Fibroblast of skin of right biceps (primary cell): Measurements from ENCODE around the gene PDE9A.
A peak's percentile ranks its signal among the peaks of the same experiment; 100 is the strongest.

Source experiments
- DNase-seq: peaks from one replicate; pipeline ENCODE4 v3.0.0-alpha.2; 2013

The PDE9A gene

DNA sequence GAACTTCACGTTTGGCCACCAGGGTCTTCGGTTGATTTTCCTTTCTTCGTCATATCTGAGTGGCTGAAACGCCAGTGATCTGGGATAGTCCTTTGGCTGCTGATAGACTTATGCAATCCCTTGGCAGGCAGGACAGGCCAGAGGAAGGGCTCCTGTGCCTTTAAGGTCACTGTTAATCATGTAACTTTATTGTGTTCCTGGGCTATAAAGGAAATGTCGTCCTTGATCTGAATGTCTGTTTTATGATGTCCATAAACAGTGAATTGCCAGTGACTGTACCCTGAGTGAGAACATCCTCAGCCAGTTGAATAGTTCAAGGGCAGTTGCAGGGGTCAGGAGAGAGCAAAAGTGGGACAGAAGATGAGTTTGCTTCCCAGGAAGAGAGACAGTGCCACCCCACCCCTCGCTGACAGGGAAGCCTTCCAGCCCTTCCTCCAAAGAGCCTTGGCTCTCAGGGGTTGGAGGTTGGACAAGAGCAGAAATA is 68.0 kb downstream of the PDE9A start:
- no peak for DNase-seq

DNA sequence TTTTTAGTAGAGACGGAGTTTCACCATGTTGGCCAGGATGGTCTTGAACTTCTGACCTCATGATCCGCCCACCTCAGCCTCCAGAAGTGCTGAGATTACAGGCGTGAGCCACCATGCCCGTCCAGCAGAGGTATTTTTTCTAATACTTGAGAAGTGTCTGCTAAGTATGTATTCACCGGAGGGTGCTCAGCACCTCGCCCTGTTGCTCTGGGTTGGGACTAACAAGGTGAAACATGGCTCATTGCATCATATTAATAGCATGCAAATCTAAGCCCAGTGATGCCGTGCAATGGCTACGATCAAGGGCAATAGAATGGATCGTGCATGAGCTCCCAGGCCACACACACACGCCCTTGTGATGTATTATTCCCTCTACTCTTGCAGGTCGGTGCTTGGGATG is 68.7 kb downstream of the PDE9A start:
- no peak for DNase-seq

DNA sequence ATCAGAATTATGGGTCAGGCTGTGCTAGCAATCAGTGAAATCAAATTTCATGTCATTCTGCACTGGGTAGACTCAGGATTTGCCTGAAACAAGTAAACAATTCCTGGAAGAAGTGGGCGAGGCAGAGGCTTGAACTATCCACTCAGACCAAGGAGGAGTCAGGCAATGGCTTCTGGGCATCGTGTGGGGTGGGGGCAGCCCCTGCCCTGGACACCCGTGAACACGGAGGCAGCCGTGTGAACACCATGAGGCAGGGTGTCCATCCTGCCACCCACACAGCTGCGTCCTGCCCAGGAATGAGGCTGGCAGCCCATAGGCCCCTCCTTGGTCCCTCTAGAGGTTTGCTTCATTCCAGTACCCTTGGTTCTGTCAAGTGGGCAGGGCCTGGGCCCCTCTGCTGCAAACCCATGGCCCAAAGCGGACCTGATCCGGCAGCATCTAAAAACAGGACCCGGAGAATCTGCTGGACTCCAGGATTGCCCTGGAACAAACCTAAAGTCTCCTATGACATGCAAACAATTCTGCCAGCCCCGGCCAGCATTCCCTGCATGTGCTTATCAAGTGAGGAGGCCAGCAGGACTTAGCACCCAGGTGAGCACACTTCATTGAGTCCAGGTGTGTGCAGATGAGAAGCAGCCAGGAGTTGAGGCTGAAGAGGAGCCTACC is 69.5 kb downstream of the PDE9A start:
- DNase-seq, result no peak

DNA sequence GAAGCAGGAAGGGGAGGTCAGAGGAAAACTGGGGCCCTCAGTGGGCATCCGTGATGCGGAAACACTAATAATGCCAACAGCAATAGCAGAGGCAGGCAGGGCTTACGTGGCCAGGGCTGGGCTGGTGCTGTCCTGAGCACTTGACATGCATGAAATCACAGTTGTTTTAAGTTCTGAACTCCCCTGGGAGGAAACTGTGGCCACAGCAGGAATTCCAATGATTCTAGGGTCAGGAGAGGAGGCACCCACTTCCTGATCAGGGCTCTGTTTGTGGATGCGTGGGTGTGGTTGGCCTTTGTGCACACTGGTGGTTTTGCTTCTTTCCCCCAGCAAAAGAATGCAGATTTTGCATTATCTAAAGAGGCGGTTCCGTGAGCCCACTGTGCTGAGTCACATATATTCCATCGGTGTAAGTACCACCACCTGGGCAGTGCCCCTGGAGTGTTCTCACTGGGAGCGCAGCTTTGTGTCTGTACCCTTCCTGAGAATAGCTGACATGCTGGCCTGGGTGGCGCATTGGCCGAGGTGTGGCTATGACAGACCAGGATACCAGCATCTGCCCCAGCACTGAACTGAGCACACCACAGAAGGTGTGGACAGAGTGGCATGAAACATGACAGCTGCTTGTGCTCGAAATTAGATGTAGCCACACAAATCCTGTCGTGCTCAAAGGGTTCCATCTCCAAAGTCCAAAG is 71.0 kb downstream of the PDE9A start:
- peak; percentile 71 for DNase-seq

DNA sequence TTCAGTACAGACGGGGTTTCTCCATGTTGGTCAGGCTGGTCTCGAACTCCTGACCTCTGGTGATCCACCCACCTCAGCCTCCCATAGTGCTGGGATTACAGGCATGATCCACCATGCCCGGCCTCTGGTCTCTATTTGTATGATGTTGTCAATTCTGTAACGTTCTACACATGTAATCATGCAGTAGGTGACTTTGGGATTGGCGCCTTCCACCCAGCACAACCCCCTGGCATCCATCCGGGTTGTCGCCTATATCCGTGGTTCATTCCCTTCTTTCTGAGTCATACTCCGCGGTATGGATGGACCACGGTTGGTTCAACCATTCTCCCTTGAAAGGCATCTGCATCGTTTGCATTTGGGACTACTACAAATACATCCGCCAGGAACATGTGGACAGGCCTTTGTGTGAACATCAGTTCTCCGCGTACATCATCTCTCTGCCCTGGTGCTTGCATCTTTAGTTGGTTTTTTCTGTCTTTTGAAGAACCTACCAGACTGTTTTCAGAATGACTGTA is 72.1 kb downstream of the PDE9A start:
- no peak for DNase-seq

DNA sequence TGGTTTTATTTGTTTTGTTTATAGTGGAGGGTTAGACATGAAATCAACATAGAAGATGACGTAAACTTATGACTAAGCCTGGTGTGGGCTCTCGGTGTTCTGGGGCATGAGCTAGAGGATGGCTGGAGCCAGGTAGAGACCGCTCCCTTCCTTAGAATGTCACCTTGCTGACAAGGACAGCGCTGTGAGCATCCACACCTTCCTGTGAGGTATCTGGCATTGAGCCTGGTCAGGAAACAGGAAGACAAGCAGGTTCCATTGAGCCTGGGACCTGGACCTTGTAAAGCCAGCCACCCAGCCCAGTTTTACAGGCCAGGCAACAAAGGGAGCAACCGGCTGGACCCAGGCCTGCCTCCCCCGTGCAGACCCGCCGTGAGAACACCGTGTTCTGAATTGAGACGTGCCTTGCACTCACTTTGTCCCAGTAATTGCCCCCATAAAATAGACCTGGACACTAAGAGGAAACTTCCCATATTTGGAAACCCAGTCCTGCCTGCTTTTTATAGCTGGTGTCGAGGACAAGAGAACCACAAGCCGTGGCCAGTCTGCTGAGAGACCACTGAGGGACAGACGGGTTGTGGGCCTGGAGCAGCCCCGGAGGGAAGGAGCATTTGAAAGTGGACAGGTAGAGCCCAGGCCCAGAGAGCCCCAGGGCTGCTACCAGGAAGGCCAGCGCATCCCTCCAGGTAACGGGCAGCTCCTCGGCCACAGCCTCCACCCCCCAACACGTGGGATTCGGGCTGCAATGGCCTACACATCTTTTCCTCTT is 78.0 kb downstream of the PDE9A start:
- DNase-seq, result no peak

DNA sequence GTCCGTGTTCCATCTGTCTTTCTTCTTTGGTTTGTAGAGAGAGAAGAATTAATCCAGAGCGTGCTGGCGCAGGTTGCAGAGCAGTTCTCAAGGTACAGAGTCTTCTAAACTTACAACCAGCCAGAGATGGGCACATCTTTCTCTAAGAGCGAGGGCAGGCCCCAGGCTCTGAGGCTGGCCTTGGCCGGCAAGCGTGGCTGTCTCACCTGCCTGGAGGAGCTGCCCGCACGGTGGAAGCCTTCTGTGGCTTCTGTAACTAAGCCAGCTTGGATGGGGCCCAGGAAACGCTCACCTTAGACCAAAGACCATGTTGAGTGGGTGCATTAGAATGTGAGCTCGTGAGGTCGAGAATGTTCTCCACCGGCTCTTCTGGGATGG is 78.6 kb downstream of the PDE9A start:
- no peak for DNase-seq

DNA sequence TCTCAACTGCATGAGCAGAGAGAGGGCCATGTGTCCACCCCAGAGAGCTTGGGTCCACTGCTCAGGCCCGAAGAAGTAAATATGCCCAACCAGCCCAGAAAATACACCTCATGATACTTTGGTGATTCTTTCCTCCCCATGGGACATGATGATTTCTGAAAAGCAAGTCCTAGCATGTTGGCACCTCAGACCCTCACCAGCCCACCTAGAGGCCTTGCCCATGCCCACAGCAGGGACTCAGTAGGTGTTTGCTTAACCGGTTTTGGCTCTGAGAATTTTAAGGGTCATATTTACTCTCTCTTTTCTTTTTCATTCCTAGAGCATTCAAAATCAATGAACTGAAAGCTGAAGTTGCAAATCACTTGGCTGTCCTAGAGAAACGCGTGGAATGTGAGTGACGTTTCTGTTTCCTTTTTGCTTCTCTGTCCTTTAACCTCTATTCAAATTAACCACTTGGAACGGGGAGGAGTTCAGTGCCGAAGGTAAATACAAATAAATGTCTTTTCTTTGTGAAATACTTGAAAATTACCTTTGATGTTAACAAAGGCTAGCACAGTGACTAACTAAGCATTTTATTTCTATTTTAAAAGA is 79.7 kb downstream of the PDE9A start:
- DNase-seq, result no peak

DNA sequence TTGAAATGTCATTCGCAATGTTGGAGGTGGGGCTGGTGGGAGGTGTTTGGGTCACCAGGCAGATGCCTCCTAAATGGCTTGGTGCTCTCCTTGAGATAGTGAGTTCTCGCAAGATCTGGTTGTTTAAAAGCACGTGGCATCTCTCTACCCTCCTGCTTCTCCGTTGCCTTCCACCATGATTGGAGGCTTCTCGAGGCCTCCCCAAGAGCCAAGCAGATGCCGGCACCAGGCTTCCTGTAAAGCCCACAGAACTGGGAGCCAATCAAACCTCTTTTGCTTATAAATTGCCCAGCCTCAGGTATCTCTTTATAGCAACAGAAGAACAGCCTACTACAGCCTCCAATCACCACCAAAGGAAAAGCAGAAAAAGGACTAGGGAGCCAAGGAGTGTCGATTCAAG is 80.5 kb downstream of the PDE9A start:
- DNase-seq, result no peak

DNA sequence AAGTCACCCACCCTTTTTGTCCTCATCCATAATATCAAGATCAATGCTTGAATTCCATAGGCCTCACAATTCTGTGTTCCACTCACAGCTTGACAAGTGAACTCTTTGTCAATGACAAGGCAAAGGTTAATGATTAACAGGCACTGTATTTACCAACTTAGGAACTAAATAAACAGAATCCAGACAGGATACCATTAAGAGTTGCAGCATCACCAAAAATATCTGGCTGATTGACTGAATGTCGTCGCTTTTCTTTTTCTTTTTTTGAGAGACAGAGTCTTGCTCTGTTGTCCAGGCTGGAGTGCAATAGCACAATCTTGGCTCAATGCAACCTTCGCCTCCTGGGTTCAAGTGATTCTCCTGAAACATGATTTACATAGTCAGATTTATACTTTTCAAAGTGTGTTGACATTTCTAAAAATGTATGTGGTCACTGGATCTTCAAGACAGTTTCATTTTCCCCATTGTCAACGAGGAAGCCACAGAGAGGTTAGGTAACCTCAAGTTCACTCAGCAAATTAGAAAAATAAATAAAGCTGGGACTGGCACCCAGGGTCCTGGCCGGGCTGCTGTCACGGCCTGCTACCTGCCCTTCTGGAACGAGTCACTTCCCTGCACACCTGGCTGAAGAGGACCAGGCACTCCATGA is 81.0 kb downstream of the PDE9A start:
- DNase-seq, result no peak

DNA sequence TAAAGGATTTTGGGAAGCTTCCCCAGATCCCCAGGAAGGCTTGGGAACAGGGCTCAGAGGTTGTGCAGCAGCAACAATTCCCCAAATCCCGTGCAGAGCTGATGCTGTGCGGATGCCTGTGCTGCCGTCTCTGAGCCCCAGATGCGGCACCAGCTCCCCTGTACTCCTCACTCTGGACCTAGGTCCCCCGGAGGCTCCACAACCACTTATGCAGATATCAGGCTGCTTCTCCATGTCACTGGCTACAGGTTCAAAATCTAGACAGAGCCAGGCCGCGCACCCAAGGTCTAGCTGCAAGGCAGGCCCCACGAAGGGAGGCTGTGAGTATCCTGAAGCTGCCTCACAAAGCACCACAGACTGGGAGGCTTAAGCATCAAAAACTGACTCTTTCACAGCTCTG is 81.6 kb downstream of the PDE9A start:
- DNase-seq, result no peak

DNA sequence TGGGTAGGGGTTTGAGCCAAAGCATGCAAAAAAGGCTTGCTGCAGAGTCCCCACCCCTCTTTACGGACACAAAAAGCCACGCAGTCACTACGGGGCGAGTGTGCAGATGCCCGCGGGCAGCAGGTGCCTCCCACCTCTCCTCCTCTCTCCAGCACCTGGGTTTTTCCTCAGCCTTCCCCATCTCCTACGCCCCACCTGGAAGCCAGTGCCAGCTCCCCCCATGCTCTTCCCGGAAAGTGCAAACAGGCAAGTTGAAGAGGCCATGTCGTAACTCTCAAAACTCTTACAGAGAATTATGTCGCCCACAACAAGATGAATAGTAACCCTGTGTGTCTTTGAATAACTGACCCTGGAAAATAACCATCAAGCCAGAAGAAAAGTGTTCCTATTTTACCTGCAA is 82.5 kb downstream of the PDE9A start:
- no peak for DNase-seq

DNA sequence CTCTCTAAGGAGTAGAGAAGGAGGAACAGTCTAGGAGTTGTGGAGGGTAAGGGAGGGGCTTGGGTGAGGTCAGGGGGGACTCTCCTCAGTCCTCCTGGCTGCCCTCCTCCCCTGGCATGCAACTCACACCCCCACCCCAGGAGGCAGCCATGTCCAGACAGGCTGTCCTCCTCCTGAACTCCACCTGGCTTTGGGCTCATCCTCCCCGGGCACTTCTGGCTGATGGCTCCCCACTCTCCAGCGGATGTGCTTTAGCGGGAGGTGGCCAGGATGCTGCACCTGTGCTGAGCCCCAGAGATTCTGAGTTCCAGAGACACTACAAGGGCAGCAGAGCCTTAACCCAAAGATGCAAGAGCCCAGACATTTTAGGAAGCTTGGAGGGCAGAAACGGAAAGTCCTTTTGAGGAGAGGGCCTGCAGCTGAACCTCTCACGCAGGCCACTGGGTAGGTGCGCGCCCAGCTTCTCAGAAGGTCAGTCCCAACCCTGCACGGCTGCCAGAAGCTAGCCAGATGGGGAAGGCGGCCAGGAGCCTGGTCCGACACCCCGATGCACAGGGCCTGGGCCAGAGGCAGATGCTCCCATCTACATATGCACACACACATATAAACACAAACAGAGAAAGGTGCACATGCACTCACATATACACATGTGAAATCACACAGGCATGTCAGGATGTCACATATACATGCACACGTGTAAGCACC is 83.4 kb downstream of the PDE9A start:
- no peak for DNase-seq

DNA sequence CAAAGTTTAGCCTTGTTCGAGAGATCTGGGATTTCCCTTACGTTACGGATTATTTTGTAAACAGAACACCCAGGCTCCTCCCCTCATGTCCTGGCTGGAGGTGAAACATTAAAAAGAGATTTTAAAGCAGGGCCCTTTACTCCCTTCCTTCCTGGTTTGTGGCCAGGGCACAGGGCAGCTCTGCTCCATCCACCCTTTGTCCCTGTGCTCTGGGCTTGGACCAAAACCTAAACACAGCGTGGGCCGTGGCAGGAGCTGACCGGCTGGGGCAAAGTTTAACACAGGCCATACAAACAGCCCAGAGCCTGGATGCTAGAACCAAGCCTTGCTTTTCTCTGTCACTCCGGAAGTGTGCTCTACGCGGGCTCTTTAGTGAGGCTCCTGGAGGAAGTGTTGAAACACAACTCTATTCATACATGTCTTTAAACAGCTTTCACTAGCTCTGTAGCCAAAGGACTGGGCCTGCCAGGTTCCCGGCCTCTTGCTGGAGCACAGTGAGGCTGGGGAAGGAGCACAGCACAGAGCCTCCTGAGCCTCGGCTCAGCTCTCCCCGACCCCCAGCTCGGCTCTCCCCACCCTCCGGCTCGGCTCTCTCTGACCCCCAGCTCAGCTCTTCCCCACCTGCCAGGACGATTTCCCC is 84.7 kb downstream of the PDE9A start:
- DNase-seq, result no peak

DNA sequence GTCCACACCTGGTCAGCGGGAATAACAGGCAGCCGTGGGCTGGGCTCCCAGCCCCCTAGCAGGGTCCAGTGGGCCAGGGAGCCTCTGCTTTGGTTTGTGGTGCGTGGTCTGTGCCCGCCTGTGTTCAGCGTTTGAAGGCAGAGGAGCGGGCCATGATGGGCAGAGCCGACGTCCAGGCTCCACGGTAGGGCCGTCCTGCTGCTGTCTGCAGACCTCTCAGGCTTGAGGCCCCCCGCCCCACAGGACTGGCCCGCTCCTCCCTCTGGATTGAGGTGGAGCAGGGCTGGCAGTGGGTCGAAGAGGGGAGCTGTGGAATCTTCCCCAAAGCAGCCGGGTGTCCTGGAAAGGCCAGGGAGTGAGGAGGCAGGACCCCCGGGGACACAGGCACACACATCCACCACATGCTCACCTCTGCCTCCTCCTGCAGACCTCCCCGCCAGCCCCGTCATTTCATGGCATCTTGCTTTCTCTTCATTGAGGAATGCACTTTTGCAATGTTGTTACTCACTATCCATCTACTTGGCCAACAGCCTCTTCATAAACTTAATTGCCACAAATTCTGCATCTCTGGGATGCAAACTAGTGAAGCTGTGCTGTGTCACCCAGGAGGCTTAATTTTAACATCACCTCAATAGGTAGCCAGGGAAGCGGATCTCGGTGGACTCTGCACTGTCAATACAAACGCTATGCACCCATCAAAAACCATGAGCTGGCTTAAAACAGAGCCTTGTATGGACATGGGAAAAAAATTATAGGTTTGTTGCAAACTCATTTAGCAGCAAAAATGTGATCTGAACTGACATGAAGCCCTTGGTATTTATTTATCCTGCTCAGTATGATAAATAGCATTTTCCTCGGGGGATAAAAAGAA is 85.9 kb downstream of the PDE9A start:
- no peak for DNase-seq

DNA sequence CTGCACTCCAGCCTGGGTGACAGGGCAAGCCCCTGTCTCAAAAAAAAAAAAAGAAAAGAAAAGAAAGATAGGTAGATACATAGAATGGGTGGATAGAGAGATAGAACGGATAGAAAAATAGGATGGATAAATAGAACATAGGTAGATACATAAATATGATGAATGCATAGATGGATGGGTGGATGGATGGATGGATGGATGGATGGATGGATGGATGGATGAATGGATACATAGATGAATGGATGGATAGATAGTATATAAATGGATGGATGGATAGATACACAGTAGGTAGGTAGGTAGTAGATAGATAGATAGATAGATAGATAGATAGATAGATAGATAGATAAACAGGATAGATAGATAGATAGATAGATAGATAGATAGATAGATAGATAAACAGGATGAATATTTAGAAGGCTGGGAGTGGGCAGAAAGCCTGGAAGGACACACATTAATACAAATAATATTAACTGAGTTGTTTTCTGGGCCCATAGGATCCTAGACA is 87.0 kb downstream of the PDE9A start:
- DNase-seq, result no peak

DNA sequence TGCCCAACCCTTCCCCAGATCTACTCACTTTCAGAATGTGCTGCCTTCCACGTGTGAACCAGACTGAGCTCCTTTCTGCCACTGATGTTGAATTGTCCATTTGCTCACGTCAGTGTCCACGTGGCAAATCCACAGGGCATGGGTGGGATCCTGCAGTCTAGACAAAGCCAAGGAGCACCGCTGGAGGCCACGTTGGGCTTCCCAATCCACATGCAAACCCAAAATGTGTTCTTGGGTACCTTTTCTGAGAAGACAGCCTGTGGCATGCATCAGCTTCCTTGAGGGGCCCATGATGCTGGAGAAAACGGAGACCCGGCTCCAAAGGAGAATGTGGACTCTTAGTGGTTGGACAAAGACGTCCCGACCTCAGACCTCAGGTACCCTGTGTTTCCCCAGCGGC is 87.6 kb downstream of the PDE9A start:
- DNase-seq, result no peak

DNA sequence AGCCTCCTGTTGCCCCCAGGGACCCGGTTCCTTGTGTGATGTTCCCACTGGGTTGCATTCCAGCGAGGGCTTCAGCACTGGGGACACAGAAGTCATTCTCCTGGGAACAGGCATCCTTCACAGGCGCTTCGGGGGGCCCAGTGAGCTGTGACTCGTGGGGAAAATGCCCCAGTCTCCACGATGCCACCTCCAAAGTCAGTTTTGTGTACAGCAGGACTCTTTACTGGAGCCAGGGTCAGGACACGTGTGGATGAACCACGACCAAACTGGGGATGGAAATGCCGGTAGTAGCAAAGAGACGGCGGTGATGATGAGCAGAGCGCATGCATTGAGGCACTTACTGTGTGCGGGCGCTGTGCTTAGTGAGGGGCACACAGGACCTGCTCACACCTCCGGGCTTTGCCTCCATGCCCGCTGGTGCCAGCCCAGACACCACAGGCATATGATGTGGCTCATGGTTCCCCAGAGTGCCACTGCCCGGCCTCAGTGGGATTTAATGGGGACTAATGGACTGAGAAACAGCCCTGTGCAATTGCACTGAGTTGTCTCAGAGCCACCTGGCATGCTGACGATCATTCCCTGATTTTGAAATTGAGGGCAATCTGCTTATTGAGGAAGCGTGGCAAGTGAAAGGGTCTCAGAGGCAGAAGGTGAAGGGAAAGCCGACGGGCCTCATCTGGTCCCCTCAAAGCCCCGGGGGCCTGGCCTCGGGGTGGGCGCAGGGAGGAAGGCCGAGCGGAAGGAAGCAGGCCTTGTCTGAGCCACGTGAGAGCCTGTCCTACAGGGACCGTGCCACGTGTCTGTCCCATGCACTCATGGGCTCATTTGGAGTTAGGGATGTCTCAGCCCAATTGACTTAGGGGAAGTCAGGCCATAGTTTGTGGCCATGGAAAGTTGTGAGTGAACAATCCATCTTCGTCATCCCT is 91.4 kb downstream of the PDE9A start:
- DNase-seq, result no peak

DNA sequence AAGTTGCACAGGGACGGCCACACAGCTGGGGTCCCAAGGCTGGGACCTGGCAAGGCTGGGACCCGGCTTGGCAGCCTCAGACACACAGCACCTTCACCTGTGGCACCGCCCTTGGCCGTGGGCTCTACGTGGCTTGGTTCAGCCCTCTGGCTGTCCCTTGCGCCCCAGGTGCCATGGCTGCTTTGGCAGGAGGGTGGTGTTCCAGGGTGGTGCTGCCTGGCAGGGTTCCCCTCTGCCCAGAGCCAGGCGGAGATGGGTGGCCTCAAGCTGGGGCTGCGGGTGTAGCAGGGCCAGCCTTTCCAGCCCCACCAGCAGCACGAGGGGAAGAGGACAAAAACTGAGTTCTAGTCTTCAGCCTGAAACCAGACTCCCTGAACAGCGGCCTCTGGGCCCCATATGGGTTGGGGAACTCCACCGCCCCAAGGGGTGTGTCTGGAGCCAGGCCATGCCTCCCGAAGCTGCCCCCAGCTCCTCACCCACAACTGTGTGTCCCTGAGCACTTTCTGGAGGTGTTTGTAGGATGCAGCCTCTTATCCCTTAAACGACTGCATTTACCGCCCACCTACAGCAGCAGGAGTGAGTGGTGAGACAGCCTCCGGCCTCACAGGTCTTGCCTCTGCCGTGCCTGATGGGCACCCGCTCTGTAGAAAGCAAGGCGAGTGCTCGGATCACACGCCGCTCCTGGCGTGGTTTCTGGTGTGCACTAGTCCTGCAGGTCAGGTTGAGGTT is 92.3 kb downstream of the PDE9A start:
- no peak for DNase-seq
